Activated naive CD4-positive, alpha-beta T cell treated with anti-CD3 and anti-CD28 coated beads, Interleukin-2, amount 50 U/mL, for 72 hours (primary cell): ENCODE measurements around the gene SEMA4F. TPM values are rescaled to one million over a fixed set of nuclear protein-coding genes. Genes with fewer than 3 reads are reported as not detected.
"Not testable (repeated sequence)": the region's sequence is repeated elsewhere in the genome, so short reads cannot be mapped to it uniquely, and the experiment has no call there.

Experiments used
- ATAC-seq, 2 donors: fragments of 150-1000 bp; cut with Tn5 transposase; 2 replicates each; pipeline ENCODE4 v1.10.0; 2021; ENCODE audit warnings: mild to moderate bottlenecking in 2 of 2, moderate library complexity in 2 of 2
- DNase-seq, 2 donors: peaks; one replicate each; pipeline ENCODE4 v3.0.0; 2021 to 2022; ENCODE audit warnings: low spot score in 2 of 2
- H3K27ac Mint-ChIP-seq, 2 donors: one replicate each; pipeline ENCODE4 v1.8.0; 2022; ENCODE audit warnings: mild to moderate bottlenecking in 2 of 2, mixed read lengths in 2 of 2
- H3K36me3 Mint-ChIP-seq, 2 donors: one replicate each; pipeline ENCODE4 v1.8.0; 2022; ENCODE audit warnings: mixed read lengths in 2 of 2
- H3K9me3 Mint-ChIP-seq, 2 donors: one replicate each; pipeline ENCODE4 v1.8.0; 2022; ENCODE audit warnings: mixed read lengths in 2 of 2
- total RNA-seq, 2 donors: library from RNA; stranded (reverse); gene quantifications; one replicate each; pipeline ENCODE4 v1.2.3, GENCODE V29; 2022

Gene SEMA4F, protein sequence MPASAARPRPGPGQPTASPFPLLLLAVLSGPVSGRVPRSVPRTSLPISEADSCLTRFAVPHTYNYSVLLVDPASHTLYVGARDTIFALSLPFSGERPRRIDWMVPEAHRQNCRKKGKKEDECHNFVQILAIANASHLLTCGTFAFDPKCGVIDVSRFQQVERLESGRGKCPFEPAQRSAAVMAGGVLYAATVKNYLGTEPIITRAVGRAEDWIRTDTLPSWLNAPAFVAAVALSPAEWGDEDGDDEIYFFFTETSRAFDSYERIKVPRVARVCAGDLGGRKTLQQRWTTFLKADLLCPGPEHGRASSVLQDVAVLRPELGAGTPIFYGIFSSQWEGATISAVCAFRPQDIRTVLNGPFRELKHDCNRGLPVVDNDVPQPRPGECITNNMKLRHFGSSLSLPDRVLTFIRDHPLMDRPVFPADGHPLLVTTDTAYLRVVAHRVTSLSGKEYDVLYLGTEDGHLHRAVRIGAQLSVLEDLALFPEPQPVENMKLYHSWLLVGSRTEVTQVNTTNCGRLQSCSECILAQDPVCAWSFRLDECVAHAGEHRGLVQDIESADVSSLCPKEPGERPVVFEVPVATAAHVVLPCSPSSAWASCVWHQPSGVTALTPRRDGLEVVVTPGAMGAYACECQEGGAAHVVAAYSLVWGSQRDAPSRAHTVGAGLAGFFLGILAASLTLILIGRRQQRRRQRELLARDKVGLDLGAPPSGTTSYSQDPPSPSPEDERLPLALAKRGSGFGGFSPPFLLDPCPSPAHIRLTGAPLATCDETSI
- total RNA-seq: 1 to 10 TPM; 4.7 to 4.8 TPM

DNA sequence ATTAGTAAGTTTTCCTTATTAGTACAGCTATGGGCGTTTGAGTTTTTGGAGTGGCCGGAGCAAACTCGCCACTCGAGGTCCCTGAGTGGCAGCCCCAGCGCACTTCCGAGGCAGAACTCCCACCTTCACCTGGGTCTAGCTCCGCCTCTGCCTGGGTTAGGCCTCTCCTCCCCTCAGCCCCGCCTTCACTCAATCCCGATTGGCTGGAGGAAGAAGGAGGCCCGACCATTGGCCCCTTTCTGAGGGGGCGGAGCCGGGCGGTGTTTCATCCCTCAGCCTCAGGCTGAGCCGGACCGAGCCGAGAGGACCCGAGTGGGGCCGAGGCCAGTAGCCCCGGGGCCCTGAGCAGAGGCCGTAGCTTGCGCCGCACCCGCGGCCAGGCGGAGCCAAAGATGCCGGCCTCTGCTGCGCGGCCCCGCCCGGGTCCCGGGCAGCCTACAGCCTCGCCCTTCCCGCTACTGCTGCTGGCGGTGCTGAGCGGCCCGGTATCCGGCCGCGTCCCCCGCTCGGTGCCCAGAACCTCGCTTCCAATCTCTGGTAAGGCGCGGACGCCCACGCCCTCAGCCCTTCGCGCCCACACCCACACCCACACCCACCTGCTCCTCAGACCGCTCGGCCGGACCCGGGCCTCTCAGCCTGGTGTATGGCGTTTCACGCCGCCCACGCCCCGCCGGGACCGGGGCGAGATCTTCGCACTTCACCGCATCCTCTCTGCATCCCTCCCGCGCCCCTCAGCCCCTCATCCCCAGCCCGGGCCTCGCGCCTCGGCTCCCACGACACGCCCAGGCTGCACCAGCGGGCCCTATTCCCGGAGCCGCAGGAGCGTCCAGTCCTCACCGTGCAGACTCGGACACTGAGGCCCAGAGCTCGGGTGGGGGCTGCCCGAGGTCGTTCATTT lies at the start of gene SEMA4F:
TSS of gene SEMA4F (plus strand) at position 263 of the 898 bp plus-strand sequence. CDS start at position 393, 130 bp downstream.
- DNase-seq (peak; percentile 95), ATAC-seq (peak; percentile 100)
- Mint-ChIP-seq H3K9me3 (peaks cover 0 to 4% of the 10 kb centered on the region in 2 donors), H3K36me3 (peaks cover 5 to 6% of the 10 kb centered on the region in 2 donors), H3K27ac (peak within 1 kb of the TSS; percentile 25 to 55)

DNA sequence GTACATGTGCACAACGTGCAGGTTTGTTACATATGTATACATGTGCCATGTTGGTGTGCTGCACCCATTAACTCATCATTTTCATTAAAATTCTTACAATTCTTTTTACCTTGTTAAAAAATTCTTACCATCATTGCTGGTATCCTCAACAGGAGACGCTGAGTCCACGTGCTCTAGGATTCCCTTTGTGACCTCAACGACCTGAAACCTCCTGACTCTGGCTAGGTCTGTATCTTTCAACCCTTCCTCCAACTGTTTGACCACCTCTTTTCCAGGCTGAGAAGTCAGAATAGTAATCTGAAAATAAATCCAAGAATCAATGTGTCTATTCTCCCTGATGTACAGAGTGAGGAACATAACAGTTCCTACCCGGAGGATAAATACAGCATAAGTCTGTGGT lies 47.1 kb upstream of the SEMA4F start:
- Mint-ChIP-seq H3K9me3 (no peaks in the 10 kb centered on the region), H3K27ac (no peak overlapping the region), H3K36me3 (no peaks in the 10 kb centered on the region)
- ATAC-seq (no peak), DNase-seq (no peak)

DNA sequence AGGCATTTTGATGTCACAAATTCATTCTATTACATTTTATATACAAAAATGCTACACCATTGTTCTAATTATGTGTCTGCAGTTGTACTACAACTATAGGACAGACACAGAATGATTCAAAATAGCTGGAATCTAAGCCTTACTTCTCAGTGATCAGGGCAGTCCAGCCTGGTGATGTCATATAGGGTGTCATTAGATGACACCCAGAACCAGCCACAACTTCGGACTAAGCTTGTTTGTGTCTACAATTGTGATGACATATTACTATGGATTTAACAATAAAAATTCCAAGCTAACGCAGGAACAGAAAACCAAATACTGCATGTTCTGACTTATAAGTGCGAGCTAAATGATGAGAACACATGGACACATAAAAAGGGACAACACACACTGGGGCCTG lies 36.9 kb upstream of the SEMA4F start:
- no peak for ATAC-seq

DNA sequence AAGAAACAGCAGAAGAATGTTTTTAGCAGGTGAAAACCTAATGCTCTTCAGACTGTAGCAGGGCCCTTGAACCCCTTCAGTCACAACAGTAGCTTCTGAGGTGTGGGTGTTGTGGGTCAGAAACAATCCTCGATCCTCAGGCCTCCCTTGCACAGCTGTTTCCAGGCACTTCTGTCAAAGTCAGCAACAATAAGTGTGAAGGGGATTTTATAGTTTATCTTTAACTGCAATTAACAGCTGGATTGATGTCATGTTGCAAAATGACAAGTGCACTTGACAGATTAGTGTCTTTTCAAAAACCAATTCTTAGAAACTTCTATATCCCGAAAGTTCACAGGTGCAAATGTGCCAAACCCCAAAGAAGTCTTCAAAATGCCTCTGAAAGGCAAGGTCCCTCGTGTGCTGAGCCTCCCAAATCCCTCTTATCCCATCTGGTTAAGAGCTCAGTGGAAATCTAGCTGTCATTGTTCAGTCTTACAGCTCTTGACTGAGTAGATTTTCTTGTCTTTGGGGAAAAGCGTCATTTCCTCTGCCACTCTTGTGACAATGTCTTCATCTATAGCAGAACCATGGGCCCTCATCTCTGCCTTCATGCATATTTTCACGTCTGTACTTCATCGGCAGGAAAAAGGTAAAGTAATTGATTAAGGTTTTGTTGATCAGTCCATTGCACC lies 35.5 kb upstream of the SEMA4F start:
- H3K36me3 Mint-ChIP-seq: no peaks in the 10 kb centered on the region
- no peaks in the 10 kb centered on the region for H3K9me3 Mint-ChIP-seq
- ATAC-seq (no peak), DNase-seq (no peak)
- no peak overlapping the region for H3K27ac Mint-ChIP-seq

More for the DNA sequence above, 36.9 kb upstream of the SEMA4F start:
- no peak for DNase-seq
- H3K27ac Mint-ChIP-seq: no peak overlapping the region
- no peaks in the 10 kb centered on the region for H3K36me3 Mint-ChIP-seq
- no peaks in the 10 kb centered on the region for H3K9me3 Mint-ChIP-seq

DNA sequence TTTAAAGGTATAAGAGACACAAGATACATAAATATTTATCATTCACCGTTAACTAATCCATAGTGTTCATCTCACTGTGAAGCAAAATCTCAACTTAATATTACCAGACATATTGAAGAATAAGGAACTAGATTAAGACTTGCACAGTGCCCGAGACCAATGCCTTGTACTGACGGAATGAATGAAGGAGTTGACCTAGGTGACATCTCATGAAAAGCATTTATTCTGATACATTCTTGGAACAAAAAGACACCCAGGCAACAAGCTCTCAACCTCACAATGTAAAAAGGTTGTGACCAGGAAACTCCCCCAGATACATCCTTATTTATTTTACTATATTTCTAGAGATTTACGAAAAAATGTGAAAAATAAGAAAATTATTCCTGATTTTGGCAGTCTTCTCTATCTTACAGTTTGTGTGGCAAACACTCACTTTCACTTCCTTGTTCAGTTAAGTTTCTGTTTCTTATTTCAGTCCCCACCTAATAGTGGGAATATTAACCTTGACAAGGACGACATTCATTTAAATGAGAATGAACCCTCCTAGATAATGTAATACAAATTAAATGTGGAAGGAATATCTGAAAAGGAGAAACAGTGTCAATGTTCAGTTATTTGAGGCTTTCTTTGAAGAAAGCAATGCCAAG lies 34.3 kb upstream of the SEMA4F start:
- ATAC-seq (no peak), DNase-seq (no peak)
- Mint-ChIP-seq H3K36me3 (no peaks in the 10 kb centered on the region), H3K27ac (no peak overlapping the region), H3K9me3 (no peaks in the 10 kb centered on the region)

DNA sequence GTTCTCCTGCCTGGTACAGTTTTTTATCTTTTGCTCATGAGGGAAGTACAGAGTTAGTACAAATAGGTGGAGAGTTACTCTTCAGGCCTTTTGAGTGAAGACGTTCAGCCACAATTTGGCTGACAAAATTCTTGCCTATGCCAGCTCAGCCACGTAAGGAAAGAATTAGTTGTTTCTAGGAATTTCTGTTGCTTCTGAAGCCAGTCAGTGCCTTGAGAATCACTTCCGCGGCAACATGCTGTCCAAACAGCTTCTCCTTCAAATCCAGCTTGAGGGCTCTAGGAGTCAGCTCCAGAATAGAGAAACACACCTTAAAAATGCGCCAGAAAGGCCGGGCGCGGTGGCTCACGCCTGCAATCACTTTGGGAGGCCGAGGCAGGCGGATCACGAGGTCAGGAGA lies 33.4 kb upstream of the SEMA4F start:
- H3K36me3 Mint-ChIP-seq: no peaks in the 10 kb centered on the region
- no peaks in the 10 kb centered on the region for H3K9me3 Mint-ChIP-seq
- H3K27ac Mint-ChIP-seq: no peak overlapping the region
- no peak for ATAC-seq
- DNase-seq: no peak

DNA sequence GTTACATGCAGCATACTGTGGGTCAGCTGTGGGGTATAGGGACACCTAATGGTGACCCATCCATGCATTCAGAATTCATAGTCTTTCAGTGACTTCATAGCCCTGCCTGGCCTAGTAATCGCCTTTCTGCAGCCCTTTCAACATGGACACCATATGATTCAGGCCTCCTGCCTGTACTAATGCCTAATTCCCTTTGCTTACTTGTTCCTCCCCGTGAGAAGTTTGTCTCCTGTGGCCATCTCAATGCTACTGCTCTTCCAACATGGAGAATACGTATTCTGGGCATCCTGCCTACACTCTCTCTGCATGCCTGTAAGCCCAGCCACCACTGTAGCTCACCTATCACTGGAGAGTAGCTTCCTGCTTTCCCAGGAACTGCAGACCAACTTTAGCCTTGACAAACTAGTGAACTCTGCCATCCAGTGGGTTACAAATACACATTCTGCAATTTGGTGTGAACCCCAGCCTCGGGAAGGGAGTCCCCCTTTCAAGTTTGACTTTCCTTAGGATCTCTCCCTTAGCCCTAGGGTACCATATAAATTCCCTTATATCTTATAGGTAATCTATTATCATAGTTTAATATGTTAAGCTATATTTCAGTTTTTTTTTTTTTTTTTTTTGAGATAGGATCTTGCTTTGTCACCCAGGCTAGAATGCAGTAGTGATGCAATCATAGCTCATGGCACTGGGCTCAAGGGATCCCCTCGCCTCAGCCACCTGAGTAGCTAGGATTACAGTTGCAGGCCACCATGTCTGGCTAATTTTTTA lies 28.2 kb upstream of the SEMA4F start:
- Mint-ChIP-seq H3K9me3 (no peaks in the 10 kb centered on the region), H3K27ac (no peak overlapping the region), H3K36me3 (no peaks in the 10 kb centered on the region)
- DNase-seq (no peak), ATAC-seq (no peak)

DNA sequence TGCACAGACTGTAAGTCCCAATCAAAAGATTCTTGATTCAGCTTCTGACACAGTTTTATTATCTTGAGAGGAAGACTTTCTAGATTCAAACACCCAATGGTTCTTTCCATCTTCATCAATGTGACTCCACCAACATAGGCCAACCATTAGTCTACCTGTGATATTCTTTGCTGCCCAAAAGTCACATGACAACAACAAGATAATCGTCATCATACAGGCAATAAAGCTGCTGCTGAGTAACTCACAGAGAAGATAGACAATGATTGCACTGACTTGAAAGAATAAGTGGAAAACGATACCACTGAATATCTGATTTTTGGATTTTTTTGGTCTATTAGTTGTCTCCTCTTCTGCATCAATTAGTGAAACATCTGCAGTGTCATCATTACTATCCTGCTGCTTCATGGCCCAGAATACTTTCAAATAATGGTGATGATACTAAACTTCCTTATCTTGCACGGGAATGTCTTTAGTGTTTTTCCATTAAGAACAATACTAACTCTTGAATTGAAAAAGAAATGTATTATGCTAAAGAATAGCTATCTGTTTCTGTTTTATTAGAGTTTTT lies 25.4 kb upstream of the SEMA4F start:
- H3K27ac Mint-ChIP-seq: no peak overlapping the region
- DNase-seq: no peak
- ATAC-seq: no peak

DNA sequence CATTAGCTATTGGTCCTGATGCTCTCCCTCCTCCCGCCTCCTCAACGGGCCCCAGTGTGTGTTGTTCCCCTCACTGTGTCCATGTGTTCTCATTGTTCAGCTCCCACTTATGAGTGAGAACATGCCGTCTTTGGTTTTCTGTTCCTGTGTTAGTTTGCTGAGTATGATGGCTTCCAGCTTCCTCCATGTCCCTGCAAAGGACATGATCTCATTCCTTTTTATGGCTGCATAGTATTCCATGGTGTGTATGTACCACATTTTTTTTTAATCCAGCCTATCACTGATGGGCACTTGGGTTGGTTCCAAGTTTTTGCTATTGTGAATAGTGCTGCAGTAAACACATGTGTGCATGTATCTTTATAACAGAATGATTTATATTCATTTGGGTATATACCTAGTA lies 23.6 kb upstream of the SEMA4F start:
- H3K36me3 Mint-ChIP-seq, H3K9me3 Mint-ChIP-seq, DNase-seq, ATAC-seq: not testable (repeated sequence)
- peak overlapping the region in 1 of 2 donors; percentile 47 for H3K27ac Mint-ChIP-seq

More for the DNA sequence above, 25.4 kb upstream of the SEMA4F start:
- Mint-ChIP-seq H3K9me3 (no peaks in the 10 kb centered on the region), H3K36me3 (no peaks in the 10 kb centered on the region)

DNA sequence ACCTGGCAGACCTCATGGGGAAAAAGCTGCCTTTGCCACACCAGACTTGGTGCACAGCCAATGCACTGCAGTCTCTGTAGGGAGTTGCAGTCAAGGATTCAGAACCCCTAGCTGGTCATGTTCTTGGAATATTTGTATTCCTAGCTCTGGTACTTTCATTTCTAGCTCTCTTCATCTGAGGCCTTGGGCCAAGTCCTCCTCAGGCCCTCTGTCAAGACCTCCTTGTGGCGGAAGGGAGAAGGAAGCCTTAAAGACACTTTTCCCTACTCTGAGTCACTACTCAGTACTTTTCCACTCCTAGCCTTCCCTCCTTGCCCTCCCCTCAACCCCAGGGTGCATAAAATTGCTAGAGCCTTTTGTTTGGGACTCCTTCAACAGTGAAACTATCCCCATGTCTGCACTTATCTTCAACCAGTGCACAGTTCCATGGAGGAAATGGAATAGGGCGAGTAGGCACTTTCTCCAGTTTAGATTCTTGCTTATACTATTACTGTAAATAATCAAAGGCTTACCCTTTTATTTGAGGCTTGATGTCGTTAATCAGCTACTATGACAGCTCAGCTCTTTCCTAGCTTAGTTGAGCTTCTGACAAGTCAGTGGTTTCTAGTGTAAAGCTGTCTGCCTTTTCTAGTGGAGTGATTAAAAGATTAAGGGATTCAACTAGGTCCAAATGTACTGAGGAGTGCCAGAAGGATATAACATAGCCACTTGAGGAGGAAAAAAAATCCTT lies 21.7 kb upstream of the SEMA4F start:
- no peak for DNase-seq
- no peak for ATAC-seq
- no peaks in the 10 kb centered on the region for H3K36me3 Mint-ChIP-seq
- H3K9me3 Mint-ChIP-seq: no peaks in the 10 kb centered on the region
- peak overlapping the region in 1 of 2 donors; percentile 34 for H3K27ac Mint-ChIP-seq

DNA sequence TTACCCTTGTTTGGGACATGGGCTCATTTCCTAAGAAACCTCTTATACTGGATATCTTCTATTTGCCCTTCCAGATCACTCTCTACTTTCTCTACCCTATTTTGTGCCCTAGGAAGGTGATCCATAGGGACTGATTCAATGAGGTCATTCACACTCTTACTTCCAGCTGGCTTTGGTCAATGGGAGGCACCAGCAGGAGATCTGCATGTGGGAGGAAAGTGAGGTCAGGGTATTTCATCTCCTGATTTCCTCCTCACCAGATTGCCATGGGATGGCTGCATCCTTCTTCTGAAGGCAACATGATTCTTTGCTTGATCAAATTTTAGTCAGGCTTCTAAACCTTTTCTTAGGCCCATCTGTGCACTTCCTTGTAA lies 21.1 kb upstream of the SEMA4F start:
- Mint-ChIP-seq H3K27ac (no peak overlapping the region), H3K9me3 (no peaks in the 10 kb centered on the region), H3K36me3 (no peaks in the 10 kb centered on the region)
- no peak for ATAC-seq
- no peak for DNase-seq

DNA sequence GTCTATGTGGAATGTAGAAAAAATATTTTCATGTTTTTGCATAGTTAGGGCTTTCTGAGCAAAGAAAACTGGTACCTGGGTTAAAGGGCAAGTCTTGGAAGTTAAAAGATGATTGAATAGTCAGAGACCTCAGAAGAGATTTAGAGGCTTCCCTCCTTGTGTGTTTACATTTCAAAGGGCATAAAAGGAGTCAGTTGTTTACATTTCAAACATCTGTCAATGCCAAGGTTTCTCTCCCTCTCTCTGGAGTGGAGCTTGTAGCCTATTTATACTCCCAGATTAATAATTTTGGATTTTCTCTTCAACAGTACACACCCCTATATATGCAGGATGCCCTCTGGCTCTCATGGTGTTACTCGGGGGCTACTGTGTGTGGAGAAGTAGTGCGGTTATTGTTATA lies 14.5 kb upstream of the SEMA4F start:
- DNase-seq (no peak), ATAC-seq (no peak)
- H3K27ac Mint-ChIP-seq: no peak overlapping the region
- H3K36me3 Mint-ChIP-seq: no peaks in the 10 kb centered on the region
- H3K9me3 Mint-ChIP-seq: no peaks in the 10 kb centered on the region

DNA sequence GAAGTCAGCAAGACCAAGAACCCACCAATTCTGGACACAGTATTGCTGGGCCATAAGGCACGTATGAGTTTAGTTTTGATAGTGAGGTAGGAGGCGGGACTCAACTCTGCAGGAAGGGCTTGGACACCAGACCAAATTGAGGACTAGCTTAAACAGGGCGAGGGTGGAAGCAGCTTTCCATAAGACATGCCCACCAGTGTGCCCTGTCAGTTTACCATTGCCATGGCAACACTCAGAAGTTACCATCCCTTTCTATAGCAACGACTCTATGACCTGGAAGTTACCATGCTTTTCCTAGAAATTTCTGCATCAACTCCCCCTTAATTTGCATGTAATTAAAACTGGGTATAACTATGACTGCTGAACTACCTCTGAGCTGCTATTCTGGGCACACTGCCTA lies 8.7 kb upstream of the SEMA4F start:
- H3K36me3 Mint-ChIP-seq: peaks cover 5 to 6% of the 10 kb centered on the region in 2 donors
- no peak overlapping the region for H3K27ac Mint-ChIP-seq
- no peaks in the 10 kb centered on the region for H3K9me3 Mint-ChIP-seq
- ATAC-seq: no peak
- DNase-seq: no peak

DNA sequence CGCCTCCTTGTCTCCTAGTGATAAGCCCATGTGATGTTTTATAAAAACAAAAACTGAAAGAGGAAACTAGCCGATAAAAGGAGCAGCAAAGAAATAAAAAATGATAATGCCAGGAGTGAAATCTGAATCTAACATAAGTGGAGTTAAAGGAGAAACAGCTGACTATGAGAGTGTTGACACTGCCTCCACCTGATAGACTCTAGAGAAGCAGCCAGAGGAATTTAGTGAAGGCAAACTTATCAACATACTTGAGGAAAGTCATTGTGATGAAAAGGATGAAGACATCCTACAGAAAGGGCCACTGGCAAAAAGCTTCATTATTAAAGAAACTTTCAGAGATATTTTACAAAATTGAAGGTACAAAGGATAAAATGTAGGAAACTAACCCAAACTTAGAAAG lies 7.8 kb upstream of the SEMA4F start:
- ATAC-seq: no peak
- no peak for DNase-seq
- Mint-ChIP-seq H3K36me3 (peaks cover 5 to 6% of the 10 kb centered on the region in 2 donors), H3K9me3 (no peaks in the 10 kb centered on the region), H3K27ac (no peak overlapping the region)
